GM18870 (cell line): ENCODE results near the gene EXO1.
"Not testable (repeated sequence)": the region's sequence is repeated elsewhere in the genome, so short reads cannot be mapped to it uniquely, and the experiment has no call there.

Source experiments
- ATAC-seq: cut with Tn5 transposase; IDR thresholded peaks from one replicate; pipeline ENCODE4 v1.9.1; 2021; ENCODE audit warnings: moderate library complexity; ENCODE audit not compliant: unreplicated experiment

Gene EXO1

DNA sequence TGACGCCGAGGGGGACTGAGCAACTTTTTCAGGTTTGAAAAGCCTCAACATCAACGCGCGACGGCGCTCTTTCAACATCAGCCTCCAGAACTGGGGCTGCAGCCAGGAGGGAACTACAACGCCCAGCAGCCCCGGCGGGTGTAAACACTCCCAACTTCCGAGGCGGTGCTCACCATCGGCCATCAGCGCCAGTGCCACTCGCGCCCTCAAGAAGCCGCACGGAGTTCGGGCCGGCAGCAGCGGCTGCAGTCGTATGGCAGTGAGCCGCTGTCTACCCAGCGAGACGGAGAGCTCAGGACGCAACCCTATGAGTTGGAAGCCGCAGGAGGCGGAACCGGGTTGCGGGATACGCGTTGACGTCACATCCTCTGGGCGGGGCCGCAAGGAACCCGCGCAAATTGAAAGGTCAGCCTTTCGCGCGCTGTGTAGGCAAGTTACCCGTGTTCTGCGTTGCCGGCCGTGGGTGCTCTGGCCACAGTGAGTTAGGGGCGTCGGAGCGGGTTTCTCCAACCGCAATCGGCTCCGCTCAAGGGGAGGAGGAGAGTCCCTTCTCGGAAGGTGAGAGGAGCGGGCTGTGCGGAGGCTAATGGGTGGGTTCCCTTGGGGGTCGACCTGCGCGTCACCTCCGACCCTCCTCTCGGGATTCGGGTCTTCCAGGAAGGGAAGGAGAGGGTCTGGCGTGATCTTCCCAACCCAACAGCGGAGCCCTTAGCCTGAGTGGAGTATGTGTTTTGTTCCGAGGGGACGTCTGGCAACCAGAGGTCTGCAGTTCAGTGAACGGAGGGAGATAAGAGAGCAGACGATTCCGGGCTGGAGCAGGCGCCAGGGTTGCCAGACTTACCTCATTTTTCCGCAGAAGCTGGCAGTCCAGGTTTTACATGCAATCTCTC is at the start of gene EXO1:
Gene EXO1 (plus strand): TSS at position 409 of the 890 bp plus-strand sequence. CDS start 2,222 bp downstream, outside the sequence.
- peak; percentile 96 for ATAC-seq

DNA sequence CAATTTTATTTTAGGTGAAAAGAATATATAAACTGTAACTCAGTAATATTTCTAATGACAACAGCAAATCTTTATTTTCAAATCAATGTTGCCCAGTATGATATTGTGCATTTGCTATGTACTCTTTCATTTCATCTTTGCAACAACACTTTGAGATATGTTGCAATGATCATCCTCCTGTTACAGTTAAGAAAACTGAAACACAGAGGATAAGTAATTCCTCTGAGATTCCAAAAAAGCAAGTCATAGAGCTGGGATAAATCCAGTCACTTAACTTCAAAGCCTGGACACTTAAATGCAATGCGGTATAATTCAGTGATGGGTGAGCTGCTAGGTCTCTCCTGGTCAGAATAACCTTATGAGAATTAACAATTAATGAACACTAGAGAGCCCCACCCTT is 48.6 kb upstream of the EXO1 start:
- ATAC-seq, result no peak

- ATAC-seq, result peak; percentile 54
These were observed 47.4 kb upstream of the EXO1 start for GRCh38 chr1:241800640-241801039.

- ATAC-seq, result no peak
These were observed 45.1 kb upstream of the EXO1 start for GRCh38 chr1:241802863-241803262.

- not testable (repeated sequence) for ATAC-seq
These were observed 43.3 kb upstream of the EXO1 start for GRCh38 chr1:241804706-241805105.

DNA sequence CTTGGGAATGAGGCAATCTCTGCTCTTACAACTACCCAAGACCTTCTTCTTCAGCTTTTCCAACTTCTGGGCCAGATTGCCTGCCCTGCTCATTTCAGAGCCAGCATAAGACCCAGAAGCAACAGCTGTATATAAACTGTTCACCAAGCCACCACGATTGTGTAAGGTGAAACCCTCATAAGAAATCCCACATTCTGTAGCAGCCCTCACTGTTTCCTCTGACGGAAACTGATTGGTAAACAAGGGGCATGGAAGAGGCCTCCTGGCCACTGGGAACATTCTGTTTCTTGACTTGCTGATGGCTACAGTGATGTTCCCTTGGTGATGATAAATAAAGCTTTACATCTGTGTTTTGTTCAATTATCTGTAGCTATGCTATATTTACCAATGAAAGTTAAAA is 39.7 kb upstream of the EXO1 start:
- ATAC-seq, result no peak

DNA sequence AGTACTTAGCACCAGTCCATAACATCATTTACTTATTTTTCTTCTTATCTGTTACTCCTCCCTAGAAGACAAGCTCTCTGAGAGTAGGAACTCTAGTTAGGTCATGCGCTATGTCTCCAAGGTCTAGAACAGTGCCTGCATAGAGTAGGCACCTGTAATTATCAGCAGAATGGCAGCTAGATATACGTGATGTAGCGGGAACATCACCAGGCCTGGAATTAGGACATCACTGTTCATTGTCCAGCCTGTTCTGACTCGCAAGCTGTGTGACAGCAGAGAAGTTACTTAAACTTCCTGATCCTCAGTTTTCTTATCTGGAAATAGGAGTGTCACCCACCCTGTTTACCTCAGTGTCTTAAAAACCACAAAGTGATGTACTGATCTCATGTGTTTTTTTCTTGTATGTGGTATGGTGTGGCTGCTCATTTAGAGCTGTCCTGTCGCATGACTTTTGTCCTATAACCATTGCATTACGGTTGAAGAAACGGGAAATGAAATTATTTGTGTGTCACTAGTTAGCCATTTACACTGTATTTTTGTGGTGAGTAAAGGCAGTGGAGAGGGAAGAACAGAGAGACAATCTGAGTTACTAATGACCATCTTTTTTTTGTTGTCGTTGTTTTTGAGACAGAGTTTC is 37.1 kb upstream of the EXO1 start:
- ATAC-seq, result peak; percentile 92

GRCh38 chr1:241813768-241814320 is 34.2 kb upstream of the EXO1 start:
- no peak for ATAC-seq

GRCh38 chr1:241816008-241816407 is 32.0 kb upstream of the EXO1 start:
- no peak for ATAC-seq

DNA sequence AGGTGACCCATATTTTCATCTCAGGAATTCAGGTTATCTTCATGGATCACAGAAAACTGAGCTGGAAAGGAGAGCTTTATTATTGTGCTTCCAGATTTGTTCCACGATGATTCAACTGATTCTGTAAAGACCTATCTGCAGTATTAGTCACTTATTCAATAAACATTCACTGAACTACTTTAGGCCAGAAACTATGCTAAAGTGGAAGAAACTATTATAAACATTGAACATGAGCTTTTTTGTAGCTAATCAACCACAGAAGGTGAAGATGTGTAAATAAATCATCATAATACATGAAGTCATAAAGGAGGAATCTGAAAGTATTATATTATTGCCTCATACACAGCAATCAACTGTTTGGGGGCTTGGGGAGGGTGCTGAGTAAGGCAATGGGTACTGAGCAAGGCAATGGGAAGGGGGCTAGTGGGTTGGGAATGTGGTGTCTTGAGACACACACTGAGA is 30.6 kb upstream of the EXO1 start:
- no peak for ATAC-seq

GRCh38 chr1:241817956-241818612 is 29.9 kb upstream of the EXO1 start:
- ATAC-seq, result no peak

GRCh38 chr1:241819340-241819866 is 28.6 kb upstream of the EXO1 start:
- ATAC-seq, result no peak

GRCh38 chr1:241821363-241821762 is 26.6 kb upstream of the EXO1 start:
- ATAC-seq, result no peak

DNA sequence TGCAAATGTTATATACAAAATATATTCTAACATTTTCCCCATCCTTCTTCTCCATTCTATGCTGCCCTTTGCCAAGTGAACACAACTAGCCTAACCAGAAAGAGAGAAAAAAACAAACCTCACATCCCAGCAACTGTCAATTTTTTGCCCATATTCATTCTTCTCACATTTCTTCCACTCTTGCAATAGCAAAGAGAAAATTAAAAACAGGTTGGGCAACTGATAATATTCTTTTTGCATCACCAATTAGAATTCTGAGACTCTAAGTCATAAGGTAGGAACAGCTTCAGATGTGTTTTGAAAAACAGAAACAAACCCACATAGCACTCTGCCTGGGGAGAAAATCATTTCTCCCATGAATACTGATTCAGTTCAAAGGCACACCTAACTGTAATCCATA is 25.2 kb upstream of the EXO1 start:
- no peak for ATAC-seq

DNA sequence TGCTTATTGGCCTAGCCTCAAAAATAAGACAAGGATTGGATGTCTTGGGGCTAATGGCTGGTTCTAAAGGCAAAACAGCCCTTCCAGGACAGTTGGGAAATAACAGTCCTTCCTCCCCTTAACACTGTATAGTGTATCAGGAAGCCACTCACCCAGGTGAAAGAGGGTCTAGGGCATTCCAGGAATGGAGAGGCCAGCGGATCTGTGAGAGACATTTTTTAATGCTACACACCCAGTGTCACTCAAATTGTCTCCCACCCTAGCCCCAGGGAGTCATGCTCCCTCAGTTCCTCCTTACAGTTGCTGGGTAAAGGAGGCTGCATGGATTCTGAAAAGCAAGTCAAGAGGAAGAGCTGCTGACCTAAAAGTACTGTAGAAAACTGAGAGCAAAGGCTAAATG is 24.1 kb upstream of the EXO1 start:
- no peak for ATAC-seq

- ATAC-seq, result no peak
These were observed 22.4 kb upstream of the EXO1 start for GRCh38 chr1:241825581-241825980.

GRCh38 chr1:241826613-241827012 is 21.4 kb upstream of the EXO1 start:
- not testable (repeated sequence) for ATAC-seq

DNA sequence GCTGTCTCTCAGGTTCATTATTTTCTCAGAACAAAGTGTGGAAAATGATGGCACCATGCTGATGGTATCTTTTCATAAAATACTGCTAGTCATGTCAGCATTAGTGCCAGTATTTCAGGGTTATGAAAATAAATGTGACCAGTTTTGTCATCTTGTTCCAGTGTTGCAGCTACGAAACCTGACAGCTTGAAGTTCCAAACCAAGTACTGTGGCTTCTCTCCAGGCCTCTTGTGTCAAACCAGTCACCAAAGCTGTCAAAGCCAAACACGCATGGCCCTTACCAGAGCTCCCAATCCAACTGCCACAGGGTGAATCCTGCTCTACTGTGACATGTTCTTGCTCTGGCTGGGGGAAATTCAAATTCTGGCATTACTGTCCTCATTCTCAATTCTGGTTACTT is 20.7 kb upstream of the EXO1 start:
- ATAC-seq, result no peak

DNA sequence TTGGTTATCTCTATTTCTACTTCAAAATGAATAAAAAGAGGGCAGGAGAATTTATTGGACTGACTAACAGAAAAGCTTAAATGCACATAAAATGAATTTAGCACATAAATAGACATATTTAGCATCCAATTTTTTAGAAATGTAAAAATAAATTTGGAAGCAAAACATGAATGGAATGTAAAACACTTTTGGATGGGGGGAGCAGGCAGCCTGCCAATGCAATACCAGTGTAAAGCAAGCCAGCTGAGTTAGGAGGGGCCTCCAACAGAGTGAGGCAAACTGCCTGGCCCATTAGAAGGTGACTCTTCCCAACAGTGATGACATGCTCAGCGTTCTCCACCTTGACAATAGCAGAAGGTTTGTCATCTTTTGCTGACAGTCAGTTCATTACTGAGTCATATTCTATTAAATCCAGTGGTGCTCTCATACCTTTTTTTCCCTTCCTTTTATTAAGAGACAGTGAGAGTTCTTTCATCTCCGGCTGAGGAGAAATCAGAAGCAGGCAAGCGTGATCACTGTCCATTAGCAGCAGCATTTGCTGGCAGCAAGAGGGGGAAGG is 19.5 kb upstream of the EXO1 start:
- no peak for ATAC-seq

DNA sequence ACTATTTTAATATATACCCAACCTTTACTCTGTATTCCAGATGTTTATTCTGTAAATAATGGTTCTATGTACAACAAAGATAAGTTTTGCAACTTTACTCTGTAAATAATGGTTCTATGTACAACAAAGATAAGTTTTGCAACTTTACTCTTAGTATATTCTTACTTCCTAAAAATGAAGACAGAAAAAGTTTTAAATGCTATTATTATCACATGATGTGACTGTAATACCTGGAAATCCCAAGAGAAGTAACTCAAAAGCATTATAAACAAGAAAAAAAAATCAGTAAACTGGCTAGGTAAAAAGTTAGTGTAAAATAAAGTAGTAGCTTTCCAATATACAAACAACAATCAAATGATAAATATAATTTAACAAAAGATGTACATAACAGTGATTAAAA is 18.5 kb upstream of the EXO1 start:
- ATAC-seq, result no peak
